A549 (cell line): ENCODE data around the gene PLCB1. TPM values are rescaled to one million over a fixed set of nuclear protein-coding genes. Genes with fewer than 3 reads are reported as not detected.

Source experiments
- ATAC-seq, 2 experiments: fragments of 200-7000 bp in 1 of 2; fragments of >200 bp in 1 of 2; cut with Nextera tagmentation in 1 of 2; cut with Tn5 transposase in 1 of 2; 3 replicates each; pipeline versions ENCODE4 v1.8.0 to v1.9.1; 2018 to 2020; ENCODE audit warnings: mild to moderate bottlenecking in 1 of 2, moderate library complexity in 1 of 2
- CTCF ChIA-PET: fragments of 300-600 bp; sonication (Branson Sonifier 250); formaldehyde crosslinking; extraction: SDS; loops from one replicate; lab custom pipeline; 2021; ENCODE audit warnings: antibody characterized with exemption, inconsistent platforms; lab: Yijun Ruan, JAX
- POLR2A ChIA-PET: fragments of 350-600 bp; formaldehyde crosslinking; extraction: SDS; loops from one replicate; lab custom pipeline; 2021; ENCODE audit warnings: antibody characterized with exemption, inconsistent platforms; lab: Yijun Ruan, JAX
- DNase-seq, 2 experiments: peaks; one replicate each; pipeline versions ENCODE4 v3.0.0 to v3.0.0-alpha.2; 2011 to 2016; ENCODE audit warnings: low read depth in 1 of 2, low spot score in 1 of 2
- FAIRE-seq: peaks from 2 replicates; lab custom pipeline; 2011; peaks lifted over from hg19 to GRCh38; lab: Jason Lieb, UNC
- H3K27ac ChIP-seq, 2 experiments: fragments of >200 bp; sonication (Bioruptor Twin); formaldehyde crosslinking; 3 replicates each; pipeline ENCODE4 v1.5.1; 2016 to 2017
- H3K4me1 ChIP-seq: fragments of >200 bp; sonication (Bioruptor Twin); formaldehyde crosslinking; 3 replicates; pipeline ENCODE4 v1.6.1; 2016
- H3K4me2 ChIP-seq: fragments of >200 bp; sonication (Bioruptor Twin); formaldehyde crosslinking; 3 replicates; pipeline ENCODE4 v1.6.1; 2016
- H3K4me3 ChIP-seq: fragments of >200 bp; sonication (Bioruptor Twin); formaldehyde crosslinking; 3 replicates; pipeline ENCODE4 v1.5.1; 2016
- H3K9me3 ChIP-seq: fragments of >200 bp; sonication (Bioruptor Twin); formaldehyde crosslinking; 3 replicates; pipeline ENCODE4 v1.6.1; 2016
- ATOH8 ChIP-seq: fragments of 250-450 bp; sonication (Bioruptor Pico); IDR thresholded peaks from 2 replicates; pipeline ENCODE4 v1.5.0; 2020; ENCODE audit warnings: low read depth, mild to moderate bottlenecking, moderate library complexity
- CBX8 ChIP-seq: fragments of 200-600 bp; sonication (generic); IDR thresholded peaks from 2 replicates; pipeline ENCODE4 v1.6.1; 2016
- CHD2 ChIP-seq: fragments of 150-350 bp; IDR thresholded peaks from 2 replicates; pipeline ENCODE4 v1.6.1; 2014; ENCODE audit warnings: low read length; ENCODE audit not compliant: partially characterized antibody
- CHD4 ChIP-seq: fragments of 200-600 bp; sonication (generic); IDR thresholded peaks from 2 replicates; pipeline ENCODE4 v1.6.1; 2016; ENCODE audit warnings: antibody characterized with exemption, mild to moderate bottlenecking, borderline replicate concordance
- EHF ChIP-seq: fragments of 250-450 bp; sonication (Bioruptor Pico); IDR thresholded peaks from 2 replicates; pipeline ENCODE4 v1.5.0; 2020; ENCODE audit warnings: mild to moderate bottlenecking
- EHMT2 ChIP-seq: fragments of 200-600 bp; sonication (generic); IDR thresholded peaks from 2 replicates; pipeline ENCODE4 v1.6.1; 2016; ENCODE audit warnings: antibody characterized with exemption, low read depth, mild to moderate bottlenecking, moderate library complexity
- ELK1 ChIP-seq: fragments of 150-350 bp; IDR thresholded peaks from 2 replicates; pipeline ENCODE4 v1.6.1; 2014; ENCODE audit warnings: low read depth, mild to moderate bottlenecking, low read length
- FOSL2 ChIP-seq, 2 experiments: fragments of 450-650 bp in 1 of 2; fragments of >200 bp in 1 of 2; sonication (Bioruptor Twin) in 1 of 2; formaldehyde crosslinking; IDR thresholded peaks; 2 replicates each; pipeline versions ENCODE4 v1.5.0 to v1.6.1; 2016 to 2020; ENCODE audit warnings: mild to moderate bottlenecking in 1 of 2, moderate library complexity in 1 of 2
- GATA3 ChIP-seq: IDR thresholded peaks from 2 replicates; pipeline ENCODE4 v1.6.1; 2012; ENCODE audit warnings: borderline replicate concordance
- HDAC2 ChIP-seq: fragments of 200-600 bp; sonication (generic); IDR thresholded peaks from 2 replicates; pipeline ENCODE4 v1.6.1; 2016
- HES2 ChIP-seq: fragments of >200 bp; sonication (Bioruptor Twin); formaldehyde crosslinking; IDR thresholded peaks from 2 replicates; pipeline ENCODE4 v1.6.1; 2016
- HOXB13 ChIP-seq: fragments of 250-450 bp; sonication (Bioruptor Pico); IDR thresholded peaks from 2 replicates; pipeline ENCODE4 v1.5.0; 2020; ENCODE audit warnings: low read depth, mild to moderate bottlenecking, moderate library complexity
- HOXB5 ChIP-seq: fragments of 250-450 bp; sonication (Bioruptor Pico); IDR thresholded peaks from 2 replicates; pipeline ENCODE4 v1.5.0; 2020; ENCODE audit warnings: mild to moderate bottlenecking, moderate library complexity
- KDM1A ChIP-seq: fragments of 200-600 bp; sonication (generic); IDR thresholded peaks from 2 replicates; pipeline ENCODE4 v1.6.1; 2016; ENCODE audit warnings: low read depth, mild to moderate bottlenecking
- KDM5A ChIP-seq: fragments of 200-600 bp; sonication (generic); IDR thresholded peaks from 2 replicates; pipeline ENCODE4 v1.6.1; 2016; ENCODE audit warnings: antibody characterized with exemption, mild to moderate bottlenecking
- MAFK ChIP-seq: fragments of 450-650 bp; IDR thresholded peaks from 2 replicates; pipeline ENCODE4 v1.6.1; 2014; ENCODE audit not compliant: partially characterized antibody
- MAZ ChIP-seq: fragments of 150-350 bp; IDR thresholded peaks from 2 replicates; pipeline ENCODE4 v1.6.1; 2014; ENCODE audit warnings: antibody characterized with exemption, low read depth, low read length, borderline replicate concordance
- MYC ChIP-seq: IDR thresholded peaks from 2 replicates; pipeline ENCODE4 v1.6.1; 2012; ENCODE audit warnings: mild to moderate bottlenecking, inconsistent platforms, low read length, improper control_type of control experiment, borderline replicate concordance
- NFE2L2 ChIP-seq: fragments of 150-350 bp; conservative IDR thresholded peaks from 2 replicates; pipeline ENCODE4 v1.6.1; 2014; ENCODE audit warnings: low read length
- POLR2A ChIP-seq: IDR thresholded peaks from 2 replicates; pipeline ENCODE4 v1.6.1; 2012; ENCODE audit warnings: mild to moderate bottlenecking, low read length
- POLR2AphosphoS2 ChIP-seq: conservative IDR thresholded peaks from 2 replicates; pipeline ENCODE4 v1.6.1; 2012; ENCODE audit warnings: low read length, improper control_type of control experiment, inconsistent platforms
- RAD21 ChIP-seq, 2 experiments: fragments of >200 bp in 1 of 2; sonication (Bioruptor Twin) in 1 of 2; formaldehyde crosslinking in 1 of 2; IDR thresholded peaks in 1 of 2; conservative IDR thresholded peaks in 1 of 2; 2 replicates in 1 of 2; 3 replicates in 1 of 2; pipeline ENCODE4 v1.6.1; 2012 to 2018; ENCODE audit warnings: inconsistent platforms in 1 of 2
- RARB ChIP-seq: fragments of 250-450 bp; sonication (Bioruptor Pico); IDR thresholded peaks from 2 replicates; pipeline ENCODE4 v1.8.0; 2021; ENCODE audit warnings: mild to moderate bottlenecking, moderate library complexity
- RFX5 ChIP-seq: fragments of 450-650 bp; IDR thresholded peaks from 2 replicates; pipeline ENCODE4 v1.7.1; 2014; ENCODE audit warnings: antibody characterized with exemption, mild to moderate bottlenecking, moderate library complexity
- SMC3 ChIP-seq: fragments of >200 bp; sonication (Bioruptor Twin); formaldehyde crosslinking; IDR thresholded peaks from 3 replicates; pipeline ENCODE4 v1.6.1; 2018; ENCODE audit warnings: inconsistent platforms
- SREBF2 ChIP-seq: fragments of 450-650 bp; IDR thresholded peaks from 2 replicates; pipeline ENCODE4 v1.6.1; 2014; ENCODE audit warnings: mild to moderate bottlenecking, moderate library complexity
- TP53 ChIP-seq: fragments of 250-450 bp; sonication (Bioruptor Pico); IDR thresholded peaks from 2 replicates; pipeline ENCODE4 v1.5.0; 2021; ENCODE audit warnings: mild to moderate bottlenecking, moderate library complexity
- ZFP36 ChIP-seq: fragments of 450-650 bp; IDR thresholded peaks from 2 replicates; pipeline ENCODE4 v1.6.1; 2014; ENCODE audit warnings: borderline replicate concordance; ENCODE audit not compliant: partially characterized antibody
- ZNF302 ChIP-seq: fragments of 250-450 bp; sonication (Bioruptor Pico); IDR thresholded peaks from 2 replicates; pipeline ENCODE4 v1.9.0; 2021; ENCODE audit warnings: inconsistent platforms, mild to moderate bottlenecking, moderate library complexity
- WGBS: methylation state at CpG from one replicate; pipeline ENCODE4 v1.1.6; 2017; ENCODE audit errors: missing lambda C conversion rate; 5-methylcytosine and 5-hydroxymethylcytosine counted together
- polyA plus RNA-seq, 4 experiments: library from polyadenylated mRNA; depleted of rRNA in 3 of 4; stranded (reverse); fragments of >200 nt; fragmentation: RNase III in 1 of 4; extraction: RNeasy Plus Mini Kit Qiagen cat#74134 plus additional on column Dnase treatment in 1 of 4; gene quantifications; 2 replicates in 3 of 4; 3 replicates in 1 of 4; pipeline ENCODE4 v1.2.3, GENCODE V29; 2011 to 2017
- TF ChIP-seq, protein P1 (sequence below): IDR thresholded peaks from 2 replicates; pipeline ENCODE4 v1.6.1; 2012

The PLCB1 gene
- polyA plus RNA-seq, 2 of the 4 experiments (the other 2 are of a cell fraction) = 0.97 to 6.3 TPM

DNA sequence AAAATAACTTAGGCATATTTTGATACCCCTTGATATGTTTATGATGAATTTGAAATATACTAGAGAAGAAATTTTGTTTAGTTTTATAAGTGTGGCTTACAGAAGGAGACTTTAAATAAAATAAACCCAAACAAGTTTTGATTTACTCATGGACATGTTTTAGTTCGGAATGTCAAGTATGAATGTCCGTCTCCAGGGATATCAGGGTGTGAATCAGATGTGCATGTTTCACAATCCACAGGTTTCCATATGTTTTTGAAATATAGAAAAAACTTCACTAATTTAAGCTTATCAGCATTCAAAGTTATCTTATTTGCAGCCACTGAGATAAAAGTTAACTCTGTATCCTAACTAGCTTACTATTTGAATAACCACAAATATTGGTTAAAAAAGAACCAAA lies 51.5 kb downstream of the PLCB1 start:
- Histone ChIP-seq H3K4me1 (no peaks in the 10 kb centered on the region), H3K4me3 (no peak overlapping the region), H3K9me3 (no peaks in the 10 kb centered on the region), H3K27ac (no peak overlapping the region), H3K4me2 (no peak overlapping the region)
- ATAC-seq (no peak), DNase-seq (no peak), FAIRE-seq (peak; percentile 18)
- TF ChIP-seq MAFK = no peak
- no peak for TF ChIP-seq RARB (CRISPR knock-in tag)
- TF ChIP-seq, protein P1, sequence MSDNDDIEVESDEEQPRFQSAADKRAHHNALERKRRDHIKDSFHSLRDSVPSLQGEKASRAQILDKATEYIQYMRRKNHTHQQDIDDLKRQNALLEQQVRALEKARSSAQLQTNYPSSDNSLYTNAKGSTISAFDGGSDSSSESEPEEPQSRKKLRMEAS = no peak
- no peak for TF ChIP-seq HOXB5 (CRISPR knock-in tag)
- CTCF ChIA-PET = no interaction called here
- 51% methylated on average over 2 of the region's 2 CpGs for WGBS
- POLR2A ChIA-PET = no interaction called here

DNA sequence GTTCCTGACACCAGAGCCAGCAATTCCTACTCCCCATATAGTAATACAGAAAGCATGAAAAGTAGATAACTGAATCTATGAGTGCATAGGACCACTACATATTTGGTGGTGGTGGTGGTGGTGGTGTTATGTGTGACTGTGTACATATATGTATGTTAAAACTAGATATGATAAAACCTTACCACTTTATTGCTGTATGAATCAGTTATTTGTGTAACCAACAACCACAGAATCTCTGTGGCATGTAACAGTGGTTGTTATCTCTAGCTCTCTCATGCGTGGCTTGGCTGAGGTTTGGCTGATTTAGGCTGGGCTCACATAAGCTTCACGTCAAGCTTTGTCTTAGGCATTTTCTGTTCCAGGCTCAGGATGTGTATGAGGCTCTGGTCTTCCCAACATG lies 55.7 kb downstream of the PLCB1 start:
- no peak overlapping the region for H3K4me2 ChIP-seq
- no peak overlapping the region for H3K27ac ChIP-seq
- CTCF ChIA-PET = no interaction called here
- no peak for FAIRE-seq
- TF ChIP-seq SREBF2 (no peak), CBX8 (no peak), MAZ (no peak), KDM1A (no peak), EHMT2 (no peak), ZNF302 (CRISPR knock-in tag) (no peak), FOSL2 (IDR thresholded peaks at IDR 0.05) (no peak), FOSL2 (CRISPR knock-in tag; IDR thresholded peaks at IDR 0.05) (no peak), POLR2AphosphoS2 (no peak), RFX5 (no peak), POLR2A (no peak), TP53 (no peak)
- TF ChIP-seq, protein P1 = no peak
- TF ChIP-seq, all 56 proteins: peak for 0
- Histone ChIP-seq H3K4me1 (no peaks in the 10 kb centered on the region), H3K9me3 (no peaks in the 10 kb centered on the region), H3K4me3 (no peak overlapping the region)
- 17% methylated on average over 2 of the region's 2 CpGs for WGBS
- POLR2A ChIA-PET = no interaction called here
- ATAC-seq (no peak), DNase-seq (no peak)

- WGBS = 37% methylated on average over 7 of the region's 7 CpGs
- no peaks in the 10 kb centered on the region for H3K4me1 ChIP-seq
- CTCF ChIA-PET = no interaction called here
- ATAC-seq = no peak
- no peak for TF ChIP-seq GATA3
- TF ChIP-seq CHD4 = no peak
- no peak for TF ChIP-seq RAD21 (conservative IDR thresholded peaks at IDR 0.05 in 1 of 2, IDR thresholded peaks at IDR 0.05 in 1 of 2)
- TF ChIP-seq SMC3 = no peak
- no peak for TF ChIP-seq ZFP36
- TF ChIP-seq, all 56 proteins: peak for 0
- POLR2A ChIA-PET = no interaction called here
- FAIRE-seq (peak; percentile 28), DNase-seq (no peak)
- peaks cover 10% of the 10 kb centered on the region; the same call in 1 of the 3 replicates for H3K9me3 ChIP-seq
- no peak overlapping the region for H3K27ac ChIP-seq
- H3K4me3 ChIP-seq = no peak overlapping the region
- H3K4me2 ChIP-seq = 0 out of 3 replicates have a peak overlapping the region, but pooled peaks have one; percentile 1
Measured at GRCh38 chr20:8190043-8190880, 58.2 kb downstream of the PLCB1 start.

DNA sequence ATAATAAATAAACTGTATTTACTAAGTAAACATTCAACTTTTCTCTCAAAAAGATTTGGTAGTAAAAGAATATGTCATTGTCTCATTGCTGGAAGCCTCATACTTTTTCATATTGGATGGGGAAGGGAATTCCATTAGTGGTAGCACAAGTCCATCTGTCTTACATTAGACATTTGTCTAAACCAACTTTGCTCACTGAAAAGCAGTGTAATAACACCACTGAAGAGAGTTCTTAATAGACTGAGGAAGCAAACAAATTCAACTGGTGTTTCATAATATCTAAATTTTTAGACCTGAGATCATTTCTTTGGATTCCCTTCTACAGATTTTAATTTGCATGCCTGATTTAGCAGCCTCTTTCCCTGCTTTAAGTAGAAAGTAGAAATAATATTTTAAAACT lies 62.7 kb downstream of the PLCB1 start:
- H3K27ac ChIP-seq = no peak overlapping the region
- no peak for TF ChIP-seq HDAC2
- TF ChIP-seq EHF (CRISPR knock-in tag) = no peak
- TF ChIP-seq NFE2L2 = no peak
- no peak for TF ChIP-seq MYC
- no peak for TF ChIP-seq KDM5A
- TF ChIP-seq HOXB13 (CRISPR knock-in tag) = no peak
- no peak for TF ChIP-seq MAFK
- TF ChIP-seq ELK1 = no peak
- TF ChIP-seq TP53 = no peak
- no peak for TF ChIP-seq HES2
- TF ChIP-seq, protein P1 = no peak
- TF ChIP-seq CHD2 = no peak
- TF ChIP-seq ATOH8 = no peak
- no peak overlapping the region for H3K4me2 ChIP-seq
- H3K9me3 ChIP-seq = peaks cover 10% of the 10 kb centered on the region; the same call in 1 of the 3 replicates
- FAIRE-seq (no peak), ATAC-seq (no peak), DNase-seq (no peak)
- no peaks in the 10 kb centered on the region for H3K4me1 ChIP-seq
- H3K4me3 ChIP-seq = no peak overlapping the region
- ChIA-PET CTCF (no interaction called here), POLR2A (no interaction called here)
